GM12878 (cell line): ENCODE results near the gene RAPGEF1. TPM values are rescaled to one million over a fixed set of nuclear protein-coding genes. Genes with fewer than 3 reads are reported as not detected.

Experiments
- ATAC-seq: fragments of 200-7000 bp; cut with Tn5 transposase; 3 replicates; pipeline ENCODE4 v1.9.1; 2020; ENCODE audit warnings: mild to moderate bottlenecking, moderate library complexity
- BruUV-seq: library from RNA; stranded (reverse); fragments of 400-500 nt; replicated peaks from 2 replicates; lab custom pipeline; 2021; lab: Mats Ljungman, UMichigan
- CTCF ChIA-PET: fragments of 300-600 bp; sonication (Branson Sonifier 250); formaldehyde crosslinking; extraction: SDS; loops from one replicate; lab custom pipeline; 2021; ENCODE audit warnings: inconsistent platforms; lab: Yijun Ruan, JAX
- POLR2A ChIA-PET: fragments of 350-600 bp; formaldehyde crosslinking; extraction: SDS; loops from one replicate; lab custom pipeline; 2021; ENCODE audit warnings: inconsistent platforms; lab: Charles Lee
- RAD21 ChIA-PET: fragments of 300-600 bp; sonication (Branson Sonifier 250); formaldehyde crosslinking; loops from one replicate; lab custom pipeline; 2023; ENCODE audit warnings: antibody characterized with exemption; ENCODE audit not compliant: unreplicated experiment; lab: Charles Lee
- SMC1A ChIA-PET: fragments of 300-600 bp; sonication (Branson Sonifier 250); formaldehyde crosslinking; loops from one replicate; lab custom pipeline; 2023; ENCODE audit not compliant: unreplicated experiment, uncharacterized antibody; lab: Charles Lee
- DNase-seq: peaks from one replicate; pipeline ENCODE4 v3.0.0-alpha.2; 2011; ENCODE audit warnings: low read depth, low spot score
- FAIRE-seq: peaks from 3 replicates; lab custom pipeline; 2011; peaks lifted over from hg19 to GRCh38; lab: Jason Lieb, UNC
- H2AFZ ChIP-seq: 2 replicates; pipeline ENCODE4 v1.6.0; 2011; ENCODE audit warnings: low read depth, low read length, control low read depth; ENCODE audit not compliant: control insufficient read depth
- H3K27ac ChIP-seq: 2 replicates; pipeline ENCODE4 v1.5.1; 2011; ENCODE audit warnings: control low read depth; ENCODE audit not compliant: control insufficient read depth, insufficient read depth
- H3K27me3 ChIP-seq, 2 experiments: replicated peaks in 1 of 2; 2 replicates each; pipeline versions ENCODE4 v1.6.0 to v1.6.1; 2011; ENCODE audit warnings: low read length in 1 of 2; ENCODE audit not compliant: control insufficient read depth in 2 of 2, insufficient read depth in 2 of 2
- H3K36me3 ChIP-seq, 2 experiments: 2 replicates each; pipeline ENCODE4 v1.5.1; 2011; ENCODE audit warnings: low read length in 1 of 2; ENCODE audit not compliant: control insufficient read depth in 2 of 2, insufficient read depth in 2 of 2
- H3K4me1 ChIP-seq: 2 replicates; pipeline ENCODE4 v1.6.1; 2011; ENCODE audit warnings: mild to moderate bottlenecking, low read length, moderate library complexity, mixed read lengths; ENCODE audit not compliant: control insufficient read depth, insufficient read depth
- H3K4me2 ChIP-seq: 2 replicates; pipeline ENCODE4 v1.6.0; 2011; ENCODE audit warnings: control low read depth; ENCODE audit not compliant: control insufficient read depth, insufficient read depth
- H3K4me3 ChIP-seq: fragments of 200-600 bp; sonication (generic); 2 replicates; pipeline ENCODE4 v1.5.1; 2016
- H3K79me2 ChIP-seq: 2 replicates; pipeline ENCODE4 v1.6.0; 2011; ENCODE audit warnings: low read length; ENCODE audit not compliant: control insufficient read depth, insufficient read depth
- H3K9ac ChIP-seq: 2 replicates; pipeline ENCODE4 v1.8.0; 2011; ENCODE audit warnings: low read length, control low read depth, mixed read lengths; ENCODE audit not compliant: control insufficient read depth, insufficient read depth
- H3K9me3 ChIP-seq: replicated peaks from 3 replicates; pipeline ENCODE4 v1.5.1; 2011; ENCODE audit warnings: mild to moderate bottlenecking, low read length; ENCODE audit not compliant: control insufficient read depth, insufficient read depth
- H4K20me1 ChIP-seq: 2 replicates; pipeline ENCODE4 v1.6.0; 2011; ENCODE audit not compliant: control insufficient read depth, insufficient read depth
- FOXM1 ChIP-seq: IDR thresholded peaks from 2 replicates; pipeline ENCODE4 v1.6.1; 2012; ENCODE audit warnings: low read depth, mild to moderate bottlenecking, inconsistent platforms, low read length, moderate library complexity
- JUNB ChIP-seq: IDR thresholded peaks from 2 replicates; pipeline ENCODE4 v1.6.1; 2016; ENCODE audit warnings: antibody characterized with exemption, mild to moderate bottlenecking
- MTA2 ChIP-seq: fragments of 450-650 bp; IDR thresholded peaks from 2 replicates; pipeline ENCODE4 v1.6.1; 2016; ENCODE audit warnings: low read depth, mild to moderate bottlenecking, moderate library complexity
- WGBS: methylation state at CpG from one replicate; pipeline ENCODE4 v1.1.6; 2016; ENCODE audit warnings: low lambda C conversion rate; ENCODE audit not compliant: insufficient replicate concordance, insufficient coverage; ENCODE audit errors: missing lambda C conversion rate; 5-methylcytosine and 5-hydroxymethylcytosine counted together
- in situ Hi-C: fragments of 300-500 bp; cut with MboI; formaldehyde crosslinking; loops from 9 replicates; pipeline ENCODE4 v1.14.3; 2018; ENCODE audit warnings: mixed read lengths
- intact Hi-C: fragments of 100-400 bp; cut with micrococcal nuclease; formaldehyde crosslinking; loops from one replicate; pipeline ENCODE4 v1.14.2; 2022; ENCODE audit not compliant: unreplicated experiment
- polyA plus RNA-seq, 11 experiments: library from polyadenylated mRNA; depleted of rRNA in 4 of 11; unstranded in 6 of 11; stranded (reverse) in 5 of 11; fragments of >200 nt; fragmentation: Nextera tagmentation in 4 of 11; fragmentation: Illumina TruSeq in 1 of 11; extraction: Ambion mirVana in 4 of 11; extraction: Trizol in 1 of 11; gene quantifications; 1 replicate in 1 of 11; 2 replicates in 10 of 11; pipeline versions ENCODE4 v1.2.1 to v1.2.3, GENCODE V29; 2011 to 2016; ENCODE audit warnings: inconsistent platforms in 2 of 11, missing spikeins in 2 of 11, low read depth in 1 of 11
- total RNA-seq, 4 experiments: library from RNA; depleted of rRNA in 3 of 4; stranded (reverse); fragments of >200 nt in 3 of 4; fragmentation: Illumina TruSeq in 1 of 4; extraction: Trizol in 1 of 4; gene quantifications; 2 replicates each; pipeline versions ENCODE4 v1.2.1 to v1.2.3, GENCODE V29; 2013 to 2021

Gene RAPGEF1
- total and polyA plus RNA-seq, 10 of the 15 experiments (the other 5 are each of a cell fraction or from before 2014, with no cell fraction given) = 0.42 to 113 (median 45.9) TPM

DNA sequence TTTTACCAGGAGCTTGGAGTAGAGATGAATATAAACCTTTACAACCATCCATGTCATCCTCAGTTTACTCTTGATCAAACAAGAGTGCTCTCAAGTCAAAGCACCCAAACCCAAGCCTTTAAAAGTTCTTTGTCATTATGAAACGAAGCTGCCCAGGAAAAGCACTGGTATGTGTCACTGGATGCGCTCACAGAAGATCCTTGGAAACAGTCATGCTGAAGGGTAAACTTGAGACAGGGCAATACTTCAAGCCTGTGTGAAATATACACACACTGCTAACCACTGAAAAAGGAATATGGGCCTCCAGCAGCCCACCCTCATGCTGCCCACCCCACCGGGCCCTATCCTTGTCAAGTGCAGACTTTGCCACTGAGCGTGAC is 110.1 kb downstream of the RAPGEF1 start:
- Histone ChIP-seq H3K27me3 (no peaks in the 10 kb centered on the region), H4K20me1 (no peaks in the 10 kb centered on the region), H3K9ac (peak overlapping the region; percentile 63), H3K9me3 (no peaks in the 10 kb centered on the region), H3K4me3 (0 out of 2 replicates have a peak overlapping the region, but pooled peaks have one; percentile 5), H2AFZ (no peak overlapping the region), H3K4me1 (peaks cover 37% of the 10 kb centered on the region), H3K4me2 (peak overlapping the region; percentile 65), H3K27ac (peak overlapping the region; percentile 88), H3K79me2 (peaks cover 30% of the 10 kb centered on the region), H3K36me3 (peaks cover 17 to 31% of the 10 kb centered on the region in 2 experiments)
- CTCF ChIA-PET = interaction anchor here (0.8 to 2.3 kb wide), 12 partner anchors 8 to 111 kb away, joined by 3 to 22 read pairs (median 9); no protein-coding TSS in a partner anchor
- SMC1A ChIA-PET = interaction anchor here (0.6 to 5.6 kb wide), 22 partner anchors 8 to 114 kb away, joined by 3 to 47 read pairs (median 4); no protein-coding TSS in a partner anchor
- FAIRE-seq = no peak
- no peak for DNase-seq
- TSS peak; percentile 47 for BruUV-seq
- TF ChIP-seq MTA2 = no peak
- TF ChIP-seq JUNB = 0 out of 2 replicates have a peak, but pooled peaks have one; percentile 12
- no peak for ATAC-seq
- intact Hi-C loops (loop anchor here (5.0 kb wide), 2 partner anchors 37 to 38 kb away; no protein-coding TSS in a partner anchor), in situ Hi-C loops (no loop called here)
- 30% methylated on average over 4 of the region's 4 CpGs for WGBS
- RAD21 ChIA-PET = interaction anchor here (1.0 to 3.7 kb wide), 11 partner anchors 8 to 107 kb away, joined by 3 to 42 read pairs (median 20); partner anchors contain the start of gene RAPGEF1
- POLR2A ChIA-PET = interaction anchor here (1.0 to 4.1 kb wide), 9 partner anchors 8 to 104 kb away, joined by 3 to 23 read pairs (median 5); no protein-coding TSS in a partner anchor

DNA sequence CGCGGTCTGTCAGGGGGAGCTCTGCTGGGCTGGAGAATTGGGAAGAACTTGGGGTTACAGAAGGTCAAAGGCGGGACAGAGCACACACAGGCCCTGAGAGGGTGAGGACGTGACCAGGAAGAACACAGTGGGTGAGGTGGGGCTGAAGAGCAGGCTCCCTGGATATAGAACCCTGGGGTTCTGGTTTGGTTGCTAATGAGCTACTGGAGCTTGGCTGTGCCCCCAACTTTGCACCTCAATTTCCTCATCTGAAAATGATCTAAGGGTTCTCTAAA is 110.7 kb downstream of the RAPGEF1 start:
- ChIA-PET POLR2A (interaction anchor here (1.3 to 4.1 kb wide), 6 partner anchors 12 to 104 kb away, joined by 4 to 23 read pairs (median 5); no protein-coding TSS in a partner anchor), SMC1A (interaction anchor here (1.0 to 5.6 kb wide), 14 partner anchors 7 to 110 kb away, joined by 3 to 47 read pairs (median 8); no protein-coding TSS in a partner anchor), CTCF (interaction anchor here (0.7 to 2.2 kb wide), 9 partner anchors 12 to 120 kb away, joined by 3 to 14 read pairs (median 8); no protein-coding TSS in a partner anchor), RAD21 (interaction anchor here (0.9 to 3.7 kb wide), 12 partner anchors 8 to 108 kb away, joined by 3 to 42 read pairs (median 18); partner anchors contain the start of gene RAPGEF1)
- H3K4me2 ChIP-seq = peak overlapping the region; percentile 38; the same call in 1 of the 2 replicates
- H3K9ac ChIP-seq = peak overlapping the region; percentile 7; the same call in 1 of the 2 replicates
- no TSS peak for BruUV-seq
- TF ChIP-seq FOXM1 = no peak
- H2AFZ ChIP-seq = no peak overlapping the region
- FAIRE-seq (no peak), DNase-seq (no peak), ATAC-seq (no peak)
- H4K20me1 ChIP-seq = no peaks in the 10 kb centered on the region
- no peak overlapping the region for H3K4me3 ChIP-seq
- H3K27me3 ChIP-seq = no peaks in the 10 kb centered on the region
- intact Hi-C loops = no loop called here
- WGBS = 98% methylated on average over 4 of the region's 4 CpGs
- in situ Hi-C loops = no loop called here
- H3K27ac ChIP-seq = peak overlapping the region; percentile 88
- H3K36me3 ChIP-seq = peaks cover 18 to 31% of the 10 kb centered on the region in 2 experiments
- peaks cover 37% of the 10 kb centered on the region for H3K4me1 ChIP-seq
- no peaks in the 10 kb centered on the region; the same call in 2 of the 3 replicates for H3K9me3 ChIP-seq
- peaks cover 30% of the 10 kb centered on the region for H3K79me2 ChIP-seq
